ENCODE measurements around the gene RDH13.

DNA sequence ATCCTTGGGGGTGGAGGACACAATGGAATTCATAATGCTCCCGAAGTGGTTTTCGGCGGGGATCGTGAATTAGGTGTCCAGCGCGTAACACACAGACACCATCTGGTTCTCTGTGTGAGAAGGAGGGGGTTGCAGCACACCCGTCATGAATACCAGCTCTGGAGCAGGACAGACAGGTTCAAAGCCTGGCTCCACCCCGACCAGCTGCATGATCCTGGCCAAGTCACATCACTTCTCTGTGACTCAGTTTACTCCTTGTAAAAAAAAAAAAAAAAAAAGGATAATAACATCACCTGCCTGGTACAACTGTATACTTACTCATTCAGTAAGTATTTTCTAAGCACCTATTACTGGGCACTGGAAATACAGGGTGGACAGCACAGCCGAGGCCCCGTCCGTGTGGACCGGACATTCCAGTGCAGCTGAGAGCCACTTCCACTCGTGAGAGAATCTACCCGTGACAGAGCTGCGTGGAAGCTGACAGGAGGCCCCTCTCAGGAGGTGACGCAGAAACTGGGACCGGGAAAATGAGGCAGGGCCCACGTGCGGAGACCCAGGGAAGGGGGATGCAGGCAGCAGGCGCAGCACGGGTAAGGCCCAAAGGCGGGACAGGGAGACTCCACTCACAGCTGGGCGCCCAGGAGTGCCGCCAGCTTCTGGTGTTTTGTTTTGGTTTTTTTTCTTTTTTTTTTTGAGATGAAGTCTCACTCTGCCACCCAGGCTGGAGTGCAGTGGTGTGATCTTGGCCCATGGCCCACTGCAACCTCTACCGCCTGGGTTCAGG lies 12.0 kb downstream of the RDH13 start:
- no peak for TF ChIP-seq ZIC2 (tag by site-specific recombination; IDR thresholded peaks at IDR 0.05)
- TF ChIP-seq, protein P1, sequence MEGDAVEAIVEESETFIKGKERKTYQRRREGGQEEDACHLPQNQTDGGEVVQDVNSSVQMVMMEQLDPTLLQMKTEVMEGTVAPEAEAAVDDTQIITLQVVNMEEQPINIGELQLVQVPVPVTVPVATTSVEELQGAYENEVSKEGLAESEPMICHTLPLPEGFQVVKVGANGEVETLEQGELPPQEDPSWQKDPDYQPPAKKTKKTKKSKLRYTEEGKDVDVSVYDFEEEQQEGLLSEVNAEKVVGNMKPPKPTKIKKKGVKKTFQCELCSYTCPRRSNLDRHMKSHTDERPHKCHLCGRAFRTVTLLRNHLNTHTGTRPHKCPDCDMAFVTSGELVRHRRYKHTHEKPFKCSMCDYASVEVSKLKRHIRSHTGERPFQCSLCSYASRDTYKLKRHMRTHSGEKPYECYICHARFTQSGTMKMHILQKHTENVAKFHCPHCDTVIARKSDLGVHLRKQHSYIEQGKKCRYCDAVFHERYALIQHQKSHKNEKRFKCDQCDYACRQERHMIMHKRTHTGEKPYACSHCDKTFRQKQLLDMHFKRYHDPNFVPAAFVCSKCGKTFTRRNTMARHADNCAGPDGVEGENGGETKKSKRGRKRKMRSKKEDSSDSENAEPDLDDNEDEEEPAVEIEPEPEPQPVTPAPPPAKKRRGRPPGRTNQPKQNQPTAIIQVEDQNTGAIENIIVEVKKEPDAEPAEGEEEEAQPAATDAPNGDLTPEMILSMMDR (tag by site-specific recombination; IDR thresholded peaks at IDR 0.05), result no peak
- no peak for TF ChIP-seq MYNN (tag by site-specific recombination; IDR thresholded peaks at IDR 0.05; ENCODE audit: borderline replicate concordance)
- TF ChIP-seq REPIN1 (tag by site-specific recombination; IDR thresholded peaks at IDR 0.05; ENCODE audit: low read depth), result no peak
- TF ChIP-seq ZNF530 (tag by site-specific recombination; IDR thresholded peaks at IDR 0.05; ENCODE audit: low read depth), result no peak
- no peak for TF ChIP-seq ZNF416 (tag by site-specific recombination; IDR thresholded peaks at IDR 0.05)
- no peak for TF ChIP-seq ZNF202 (tag by site-specific recombination; IDR thresholded peaks at IDR 0.05; ENCODE audit: borderline replicate concordance)
- TF ChIP-seq ZNF768 (tag by site-specific recombination; IDR thresholded peaks at IDR 0.05), result no peak
